ENCODE data around the gene GRIN3B. TPM values are rescaled to one million over a fixed set of nuclear protein-coding genes. Genes with fewer than 3 reads are reported as not detected.

Gene GRIN3B
- total and polyA plus RNA-seq, 2 donors from 2014 or later, result 0.15 to 0.44 TPM

DNA sequence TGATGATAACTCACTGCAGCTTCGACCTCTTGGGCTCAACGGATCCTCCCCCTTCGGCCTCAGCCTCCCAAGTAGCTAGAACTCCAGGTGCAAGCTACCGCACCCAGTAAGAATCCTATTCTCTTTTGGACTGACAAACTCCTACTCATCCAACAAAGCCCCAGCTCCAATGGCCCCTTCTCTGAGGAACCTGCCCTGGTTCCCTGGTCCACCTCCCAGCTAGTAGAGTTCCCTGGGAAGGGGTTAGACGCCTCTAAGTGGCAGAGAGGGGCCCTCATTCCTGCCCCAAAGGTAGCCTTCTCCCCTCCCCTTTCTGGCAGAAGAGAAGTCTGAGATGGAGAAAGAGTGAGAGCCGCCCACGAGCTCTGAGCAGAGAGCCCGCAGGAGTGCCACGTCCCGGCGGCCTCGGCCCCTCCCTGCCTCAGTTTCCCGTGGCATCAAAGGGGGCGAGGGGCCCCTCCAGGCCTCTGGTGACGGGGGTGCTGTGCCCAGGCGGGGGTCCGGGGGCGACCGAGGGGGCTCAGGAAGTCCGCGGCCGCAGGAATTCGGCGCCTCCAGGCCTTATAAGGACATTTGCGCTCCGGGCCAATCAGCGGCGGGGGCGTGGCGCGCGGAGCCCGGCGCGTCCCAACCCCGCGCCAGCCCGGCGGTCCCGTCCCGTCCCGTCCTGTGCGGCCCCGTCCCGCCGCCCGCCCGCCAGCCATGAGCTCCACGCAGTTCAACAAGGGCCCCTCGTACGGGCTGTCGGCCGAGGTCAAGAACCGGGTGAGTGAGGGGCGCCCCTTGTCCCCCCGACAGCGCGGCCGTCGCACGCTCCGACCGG, 26.0 kb downstream of the GRIN3B start, which contains the start of gene CNN2:
Gene CNN2 (plus strand): TSS at position 649 of the 823 bp plus-strand sequence. CDS start 54 bp downstream, at position 703.
- peaks cover 0 to 8% (median 0%) of the 10 kb centered on the region in 3 donors for H3K4me1 ChIP-seq (ENCODE audit: control insufficient read depth in 2 of 3, insufficient read depth in 2 of 3, low read depth in 1 of 3, low read length in 3 of 3)
- FAIRE-seq (no peak), DNase-seq (peak; percentile 84 to 95 (median 91))
- peak within 1 kb of the TSS; percentile 58 to 84 (median 69) for H3K4me3 ChIP-seq (ENCODE audit: low read length in 3 of 3)
- H3K36me3 ChIP-seq (ENCODE audit: control insufficient read depth in 2 of 3, insufficient read depth in 3 of 3, low read length in 3 of 3), result no peaks in the 10 kb centered on the region
- no peaks in the 10 kb centered on the region for H3K27me3 ChIP-seq (ENCODE audit: control insufficient read depth, insufficient read depth, low read length)
- H3K9me3 ChIP-seq (ENCODE audit: control insufficient read depth in 2 of 3, insufficient read depth in 1 of 3, low read length in 3 of 3), result no peaks in the 10 kb centered on the region
- peak within 1 kb of the TSS; percentile 95 to 96 for H3K27ac ChIP-seq (ENCODE audit: low read depth in 2 of 2, low read length in 2 of 2)
- TF ChIP-seq, protein P1, sequence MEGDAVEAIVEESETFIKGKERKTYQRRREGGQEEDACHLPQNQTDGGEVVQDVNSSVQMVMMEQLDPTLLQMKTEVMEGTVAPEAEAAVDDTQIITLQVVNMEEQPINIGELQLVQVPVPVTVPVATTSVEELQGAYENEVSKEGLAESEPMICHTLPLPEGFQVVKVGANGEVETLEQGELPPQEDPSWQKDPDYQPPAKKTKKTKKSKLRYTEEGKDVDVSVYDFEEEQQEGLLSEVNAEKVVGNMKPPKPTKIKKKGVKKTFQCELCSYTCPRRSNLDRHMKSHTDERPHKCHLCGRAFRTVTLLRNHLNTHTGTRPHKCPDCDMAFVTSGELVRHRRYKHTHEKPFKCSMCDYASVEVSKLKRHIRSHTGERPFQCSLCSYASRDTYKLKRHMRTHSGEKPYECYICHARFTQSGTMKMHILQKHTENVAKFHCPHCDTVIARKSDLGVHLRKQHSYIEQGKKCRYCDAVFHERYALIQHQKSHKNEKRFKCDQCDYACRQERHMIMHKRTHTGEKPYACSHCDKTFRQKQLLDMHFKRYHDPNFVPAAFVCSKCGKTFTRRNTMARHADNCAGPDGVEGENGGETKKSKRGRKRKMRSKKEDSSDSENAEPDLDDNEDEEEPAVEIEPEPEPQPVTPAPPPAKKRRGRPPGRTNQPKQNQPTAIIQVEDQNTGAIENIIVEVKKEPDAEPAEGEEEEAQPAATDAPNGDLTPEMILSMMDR (IDR thresholded peaks at IDR 0.05; ENCODE audit: borderline replicate concordance, extremely low read depth, insufficient read depth), result no peak
- intact Hi-C loops (cut with DNase I), result no loop called here
- peak within 1 kb of the TSS; percentile 40 to 91 (median 48) for H3K9ac ChIP-seq (ENCODE audit: low read length in 3 of 3)

DNA sequence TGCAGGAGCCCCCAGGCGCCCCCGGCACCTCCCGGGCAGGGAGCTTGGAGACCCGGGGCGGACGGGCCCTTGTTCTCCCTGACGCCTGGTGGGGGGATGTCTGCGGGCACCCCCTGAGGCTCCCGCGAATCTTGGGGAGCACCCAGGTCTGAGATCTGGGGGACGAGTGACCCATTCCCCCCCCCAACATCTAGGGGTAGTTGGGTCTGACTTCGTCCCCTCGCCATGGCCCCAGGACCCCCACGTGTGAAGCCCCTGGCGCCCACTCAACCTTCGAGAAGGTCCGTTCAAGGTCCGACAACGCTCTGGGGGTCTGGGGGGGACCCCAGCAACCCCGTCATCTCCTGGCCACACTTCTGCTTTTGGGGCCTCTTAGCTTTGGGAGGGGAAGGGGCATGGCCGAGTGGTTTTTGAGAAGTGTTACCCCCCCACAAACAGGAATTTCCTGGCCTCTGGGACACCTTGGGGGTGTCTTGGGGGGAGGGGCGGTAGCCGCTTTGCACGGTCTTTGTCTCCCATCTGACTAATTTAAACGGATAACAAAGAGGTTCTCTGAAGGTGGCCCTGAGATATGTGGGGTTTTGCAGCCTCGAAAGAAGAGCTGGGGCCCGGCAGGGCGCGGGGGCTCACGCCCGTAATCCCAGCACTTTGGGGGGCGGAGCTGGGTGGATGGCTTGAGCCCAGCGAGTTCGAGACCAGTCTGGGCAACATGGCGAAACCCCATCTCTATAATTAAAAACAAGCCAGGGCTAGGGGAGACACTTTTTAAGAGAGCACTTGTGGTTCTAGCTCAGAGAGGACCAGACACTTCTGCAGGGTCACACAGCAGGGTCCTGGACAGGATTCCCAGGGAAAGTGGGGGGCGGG, 26.8 kb downstream of the GRIN3B start:
- H3K36me3 ChIP-seq (ENCODE audit: control insufficient read depth in 2 of 3, insufficient read depth in 3 of 3, low read length in 3 of 3), result peaks cover 0 to 1% (median 0%) of the 10 kb centered on the region in 3 donors
- H3K9ac ChIP-seq (ENCODE audit: low read length in 3 of 3), result peak overlapping the region; percentile 40 to 91 (median 41)
- peak overlapping the region; percentile 58 to 84 (median 69) for H3K4me3 ChIP-seq (ENCODE audit: low read length in 3 of 3)
- peaks cover 0 to 8% (median 0%) of the 10 kb centered on the region in 3 donors for H3K4me1 ChIP-seq (ENCODE audit: control insufficient read depth in 2 of 3, insufficient read depth in 2 of 3, low read depth in 1 of 3, low read length in 3 of 3)
- no peaks in the 10 kb centered on the region for H3K27me3 ChIP-seq (ENCODE audit: control insufficient read depth, insufficient read depth, low read length)
- DNase-seq, result peak in 4 of 5 donors; percentile 43 to 81 (median 57)
- TF ChIP-seq, protein P1 (IDR thresholded peaks at IDR 0.05; ENCODE audit: borderline replicate concordance, extremely low read depth, insufficient read depth), result no peak
- FAIRE-seq, result no peak
- intact Hi-C loops (cut with DNase I), result no loop called here
- peak overlapping the region; percentile 95 to 96 for H3K27ac ChIP-seq (ENCODE audit: low read depth in 2 of 2, low read length in 2 of 2)
- no peaks in the 10 kb centered on the region for H3K9me3 ChIP-seq (ENCODE audit: control insufficient read depth in 2 of 3, insufficient read depth in 1 of 3, low read length in 3 of 3)

DNA sequence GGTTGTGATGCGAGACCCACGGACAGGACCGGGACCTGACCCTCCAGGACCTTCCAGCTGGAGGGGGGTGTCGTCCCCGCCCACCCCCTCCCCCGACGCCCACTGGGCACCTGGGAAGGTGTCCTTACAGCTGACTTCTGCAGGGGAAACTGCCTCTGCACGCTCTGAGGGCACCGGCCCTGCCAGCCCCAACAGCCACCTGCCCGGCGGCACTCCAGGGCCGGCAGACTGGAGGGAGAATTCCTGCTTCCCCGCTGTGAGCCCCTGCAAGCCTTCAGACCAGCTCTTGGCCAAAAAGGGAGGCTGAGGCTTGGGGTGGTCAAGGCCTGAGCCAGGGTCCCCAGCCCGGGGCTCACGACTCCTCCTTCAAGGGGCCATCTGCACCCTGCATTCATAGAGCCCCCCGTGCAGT, 27.4 kb downstream of the GRIN3B start:
- TF ChIP-seq, protein P1 (IDR thresholded peaks at IDR 0.05; ENCODE audit: borderline replicate concordance, extremely low read depth, insufficient read depth), result no peak
- intact Hi-C loops (cut with DNase I), result no loop called here
- H3K4me1 ChIP-seq (ENCODE audit: control insufficient read depth in 2 of 3, insufficient read depth in 2 of 3, low read depth in 1 of 3, low read length in 3 of 3), result peaks cover 0 to 8% (median 0%) of the 10 kb centered on the region in 3 donors

More for the DNA sequence above, 27.4 kb downstream of the GRIN3B start:
- Histone ChIP-seq H3K9ac (ENCODE audit: low read length in 3 of 3) (peak overlapping the region; percentile 40 to 91 (median 54)), H3K9me3 (ENCODE audit: control insufficient read depth in 2 of 3, insufficient read depth in 1 of 3, low read length in 3 of 3) (no peaks in the 10 kb centered on the region), H3K4me3 (ENCODE audit: low read length in 3 of 3) (peak overlapping the region; percentile 58 to 84 (median 69)), H3K27me3 (ENCODE audit: control insufficient read depth, insufficient read depth, low read length) (no peaks in the 10 kb centered on the region), H3K27ac (ENCODE audit: low read depth in 2 of 2, low read length in 2 of 2) (peak overlapping the region; percentile 88 to 96), H3K36me3 (ENCODE audit: control insufficient read depth in 2 of 3, insufficient read depth in 3 of 3, low read length in 3 of 3) (peaks cover 3 to 8% (median 3%) of the 10 kb centered on the region in 3 donors)
- FAIRE-seq (no peak), DNase-seq (peak in 1 of 5 donors; percentile 79)
